Peyer's patch (tissue), 4 donors: Measurements from ENCODE around the gene TMEM17. TPM values are rescaled to one million over a fixed set of nuclear protein-coding genes. Genes with fewer than 3 reads are reported as not detected.

Source experiments
- DNase-seq, 3 donors: peaks; one replicate each; pipeline ENCODE4 v3.0.0-alpha.2; 2017 to 2019
- H3K27ac ChIP-seq, 4 donors: fragments of 200-600 bp; sonication (generic); one replicate each; pipeline ENCODE4 v1.5.1; 2016 to 2019
- H3K27me3 ChIP-seq, 2 donors: fragments of 200-600 bp; sonication (generic); one replicate each; pipeline ENCODE4 v1.5.1; 2019
- H3K36me3 ChIP-seq, 3 donors: fragments of 200-600 bp; sonication (generic); one replicate each; pipeline ENCODE4 v1.5.1; 2016 to 2019
- H3K4me1 ChIP-seq, 4 donors: fragments of 200-600 bp; sonication (generic); one replicate each; pipeline ENCODE4 v1.5.1; 2016 to 2019
- H3K4me3 ChIP-seq, 4 donors: fragments of 200-600 bp; sonication (generic); 1 replicate in 3 of 4; 2 replicates in 1 of 4; pipeline ENCODE4 v1.5.1; 2016 to 2019; ENCODE audit warnings: mild to moderate bottlenecking in 1 of 4
- H3K9me3 ChIP-seq, 4 donors: fragments of 200-600 bp; sonication (generic); one replicate each; pipeline ENCODE4 v1.5.1; 2016 to 2019; ENCODE audit warnings: mild to moderate bottlenecking in 1 of 4
- POLR2A ChIP-seq, 2 donors: fragments of 450-650 bp; IDR thresholded peaks; one replicate each; pipeline ENCODE4 v1.5.1; 2017; ENCODE audit warnings: antibody characterized with exemption in 2 of 2, mild to moderate bottlenecking in 2 of 2, moderate library complexity in 2 of 2
- small RNA-seq, 2 donors: library from RNA; depleted of rRNA; stranded (forward); fragments of <200 nt; gene quantifications; one replicate each; pipeline ENCODE3, GENCODE V24; 2016
- total RNA-seq, 4 donors: library from RNA; depleted of rRNA; stranded (reverse); fragments of >200 nt; gene quantifications; one replicate each; pipeline ENCODE4 v1.1.0, GENCODE V29; 2016
- TF ChIP-seq, protein P1 (sequence below), 6 experiments: fragments of 450-650 bp in 4 of 6; fragments of 200-600 bp in 2 of 6; sonication (generic) in 1 of 6; IDR thresholded peaks; one replicate each; pipeline ENCODE4 v1.5.1; 2017 to 2019; ENCODE audit warnings: antibody characterized with exemption in 6 of 6, mild to moderate bottlenecking in 3 of 6, moderate library complexity in 1 of 6

Gene TMEM17
- total RNA-seq, 4 donors from 2014 or later = 0.67 to 1.8 TPM; not detected in 2

- H3K9me3 ChIP-seq = no peaks in the 10 kb centered on the region
- DNase-seq = no peak
- TF ChIP-seq, protein P1, sequence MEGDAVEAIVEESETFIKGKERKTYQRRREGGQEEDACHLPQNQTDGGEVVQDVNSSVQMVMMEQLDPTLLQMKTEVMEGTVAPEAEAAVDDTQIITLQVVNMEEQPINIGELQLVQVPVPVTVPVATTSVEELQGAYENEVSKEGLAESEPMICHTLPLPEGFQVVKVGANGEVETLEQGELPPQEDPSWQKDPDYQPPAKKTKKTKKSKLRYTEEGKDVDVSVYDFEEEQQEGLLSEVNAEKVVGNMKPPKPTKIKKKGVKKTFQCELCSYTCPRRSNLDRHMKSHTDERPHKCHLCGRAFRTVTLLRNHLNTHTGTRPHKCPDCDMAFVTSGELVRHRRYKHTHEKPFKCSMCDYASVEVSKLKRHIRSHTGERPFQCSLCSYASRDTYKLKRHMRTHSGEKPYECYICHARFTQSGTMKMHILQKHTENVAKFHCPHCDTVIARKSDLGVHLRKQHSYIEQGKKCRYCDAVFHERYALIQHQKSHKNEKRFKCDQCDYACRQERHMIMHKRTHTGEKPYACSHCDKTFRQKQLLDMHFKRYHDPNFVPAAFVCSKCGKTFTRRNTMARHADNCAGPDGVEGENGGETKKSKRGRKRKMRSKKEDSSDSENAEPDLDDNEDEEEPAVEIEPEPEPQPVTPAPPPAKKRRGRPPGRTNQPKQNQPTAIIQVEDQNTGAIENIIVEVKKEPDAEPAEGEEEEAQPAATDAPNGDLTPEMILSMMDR (IDR thresholded peaks at IDR 0.05) = no peak
- TF ChIP-seq POLR2A (IDR thresholded peaks at IDR 0.05) = no peak
- H3K36me3 ChIP-seq = no peaks in the 10 kb centered on the region
- H3K4me3 ChIP-seq = no peak overlapping the region
- no peak overlapping the region for H3K27ac ChIP-seq
- peaks cover 0 to 9% (median 5%) of the 10 kb centered on the region in 4 donors for H3K4me1 ChIP-seq
- no peaks in the 10 kb centered on the region for H3K27me3 ChIP-seq
Measured at GRCh38 chr2:62452701-62453454, 53.1 kb downstream of the TMEM17 start.

DNA sequence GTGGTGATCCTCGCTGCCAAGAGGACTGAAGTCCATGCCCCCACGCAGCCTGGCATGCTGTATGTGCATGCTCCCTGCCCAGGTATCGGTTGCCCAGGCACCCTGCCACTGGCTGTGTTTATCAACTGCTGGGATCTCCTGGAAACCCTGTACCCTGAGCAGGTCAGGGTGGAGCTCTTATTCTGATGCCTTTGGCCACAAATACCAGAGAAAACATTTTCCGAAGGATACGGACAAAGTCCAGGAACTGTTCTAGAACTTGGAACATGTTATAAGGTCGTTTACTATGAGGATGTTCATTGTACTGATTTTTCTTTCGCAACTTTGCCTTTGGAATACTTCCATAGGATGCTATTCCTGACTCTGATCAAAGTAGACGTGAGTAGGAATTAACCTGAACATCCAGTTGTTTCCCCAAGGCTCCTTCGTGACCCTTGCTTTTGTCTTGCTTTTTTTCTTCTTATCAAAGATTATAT lies 55.2 kb downstream of the TMEM17 start:
- H3K36me3 ChIP-seq = no peaks in the 10 kb centered on the region
- H3K27ac ChIP-seq = peak overlapping the region in 2 of 4 donors; percentile 55 to 88
- TF ChIP-seq, protein P1 (IDR thresholded peaks at IDR 0.05) = no peak
- TF ChIP-seq POLR2A (IDR thresholded peaks at IDR 0.05) = peak in 1 of 2 donors; percentile 25
- no peaks in the 10 kb centered on the region for H3K27me3 ChIP-seq
- no peak overlapping the region for H3K4me3 ChIP-seq
- no peaks in the 10 kb centered on the region for H3K9me3 ChIP-seq
- H3K4me1 ChIP-seq = peaks cover 0 to 4% (median 2%) of the 10 kb centered on the region in 4 donors
- peak in 2 of 3 donors; percentile 87 to 90 for DNase-seq

Small RNAs within 50 kb of the gene (small RNA-seq; reads per million reads assigned to genes)
- gene AC107083.1 (0 reads per million in 2 donors), gene RN7SL18P (0 to 0.06 reads per million in 2 donors)

Other genes starting within 250 kb of the TMEM17 start
- gene EHBP1, start 199.5 kb upstream of the TMEM17 start, total RNA-seq = 100 to 1,000 TPM in 1 of 4 donors, 10 to 100 TPM in 3; 27.1 to 190 (median 60.8) TPM